NCI-H187 (cell line): ENCODE measurements around the gene ADPRHL1.

ENCODE experiments used
- DNase-seq, 2 experiments: peaks; one replicate each; lab custom pipeline; 2025; lab: John Stamatoyannopoulos, UW

Gene ADPRHL1

DNA sequence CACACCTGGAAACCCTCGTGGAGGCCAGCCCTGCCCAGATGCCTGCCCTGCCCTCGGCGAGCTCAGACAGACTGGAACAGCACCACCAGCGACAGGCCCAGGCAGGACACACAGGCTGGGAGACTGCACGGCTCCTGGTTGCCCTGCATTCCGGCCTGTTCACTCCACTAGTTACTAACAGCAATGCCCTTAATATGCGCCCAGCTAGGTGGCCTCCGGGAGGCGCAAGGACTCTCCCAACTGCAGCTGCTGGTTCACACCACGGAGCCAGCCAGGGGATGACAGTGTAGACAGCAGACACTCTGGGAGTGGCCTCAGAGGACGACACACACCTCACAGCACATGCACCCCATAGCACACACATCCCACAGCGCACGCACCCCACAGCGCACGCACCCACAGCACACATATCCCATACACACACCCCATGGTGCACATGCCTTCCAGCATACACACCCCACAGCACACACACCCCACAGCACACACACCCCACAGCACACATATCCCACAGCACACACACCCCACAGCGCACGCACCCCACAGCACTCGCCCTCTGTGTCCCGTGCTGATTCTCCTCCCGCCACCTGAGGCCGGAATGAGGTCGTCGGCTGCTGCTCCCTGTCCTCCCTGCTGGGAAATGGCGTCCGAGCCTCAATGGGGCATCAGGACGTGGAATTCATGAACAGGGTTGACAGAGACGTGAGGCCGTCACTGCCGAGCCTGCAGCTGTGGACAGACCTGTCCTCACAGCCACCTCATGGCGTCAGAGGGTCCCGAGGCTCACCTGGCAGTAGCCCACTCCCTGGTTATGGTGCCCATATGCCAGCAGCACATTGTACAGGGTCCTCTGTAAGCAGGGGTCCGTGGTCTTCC, 103.0 kb downstream of the ADPRHL1 start:
- no peak for DNase-seq
